Hematopoietic multipotent progenitor cell (in vitro differentiated cells): Measurements from ENCODE around the gene ARAP1. TPM values are rescaled to one million over a fixed set of nuclear protein-coding genes. Genes with fewer than 3 reads are reported as not detected.
A peak's percentile ranks its signal among the peaks of the same experiment; 100 is the strongest.

Source experiments
- DNase-seq, 3 donors: peaks; one replicate each; pipeline ENCODE4 v3.0.0-alpha.2; 2011 to 2015; ENCODE audit warnings: low read depth in 2 of 3, low spot score in 2 of 3
- small RNA-seq: library from RNA; depleted of rRNA; stranded (forward); fragments of <200 nt; gene quantifications from one replicate; pipeline ENCODE3, GENCODE V24; 2012
- total RNA-seq: library from RNA; depleted of rRNA; stranded (reverse); fragments of >200 nt; gene quantifications from one replicate; pipeline ENCODE4 v1.2.3, GENCODE V29; 2012

The ARAP1 gene
- total RNA-seq, 1 donor = 148 TPM

DNA sequence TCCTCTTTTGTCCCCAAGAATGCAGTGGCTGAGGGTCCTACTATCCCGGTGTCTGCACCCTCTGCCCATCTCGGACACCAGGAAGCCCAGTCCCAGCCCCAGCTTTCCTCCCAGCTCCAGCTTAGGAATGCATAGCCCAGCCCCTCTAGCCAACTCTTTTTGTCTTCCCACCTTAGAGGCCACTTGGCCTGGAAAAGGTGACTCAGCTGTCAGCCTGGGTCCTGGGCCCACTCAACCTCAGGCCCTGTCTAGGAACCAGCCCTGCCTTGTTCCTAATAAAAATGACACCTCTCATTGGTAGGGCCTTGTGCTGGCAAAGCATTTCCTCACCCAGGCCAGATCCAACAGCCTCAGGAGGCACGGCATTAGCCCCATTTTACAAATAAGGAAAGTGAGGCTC lies 106.2 kb downstream of the ARAP1 start:
- DNase-seq = no peak

DNA sequence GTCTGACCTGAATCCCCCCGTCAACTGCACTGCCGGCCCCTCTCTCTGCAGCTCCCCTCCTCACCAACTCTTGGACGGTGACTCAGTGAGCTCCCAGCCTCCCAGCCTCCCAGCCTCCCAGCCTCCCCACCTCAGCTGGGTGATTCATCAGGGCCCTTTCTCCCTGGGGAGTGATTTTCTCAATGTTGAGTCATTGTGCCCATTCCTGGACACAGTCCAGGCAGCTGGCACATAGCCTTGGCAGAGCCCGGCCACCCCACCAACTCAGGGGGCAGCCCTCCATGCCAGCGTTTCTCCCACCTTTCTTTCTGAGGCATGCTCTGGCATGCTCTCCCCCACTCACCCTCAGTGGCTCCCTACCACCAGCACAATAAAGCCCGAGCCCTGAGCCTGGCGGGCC lies 108.7 kb downstream of the ARAP1 start:
- DNase-seq = peak in 1 of 3 donors; percentile 26

DNA sequence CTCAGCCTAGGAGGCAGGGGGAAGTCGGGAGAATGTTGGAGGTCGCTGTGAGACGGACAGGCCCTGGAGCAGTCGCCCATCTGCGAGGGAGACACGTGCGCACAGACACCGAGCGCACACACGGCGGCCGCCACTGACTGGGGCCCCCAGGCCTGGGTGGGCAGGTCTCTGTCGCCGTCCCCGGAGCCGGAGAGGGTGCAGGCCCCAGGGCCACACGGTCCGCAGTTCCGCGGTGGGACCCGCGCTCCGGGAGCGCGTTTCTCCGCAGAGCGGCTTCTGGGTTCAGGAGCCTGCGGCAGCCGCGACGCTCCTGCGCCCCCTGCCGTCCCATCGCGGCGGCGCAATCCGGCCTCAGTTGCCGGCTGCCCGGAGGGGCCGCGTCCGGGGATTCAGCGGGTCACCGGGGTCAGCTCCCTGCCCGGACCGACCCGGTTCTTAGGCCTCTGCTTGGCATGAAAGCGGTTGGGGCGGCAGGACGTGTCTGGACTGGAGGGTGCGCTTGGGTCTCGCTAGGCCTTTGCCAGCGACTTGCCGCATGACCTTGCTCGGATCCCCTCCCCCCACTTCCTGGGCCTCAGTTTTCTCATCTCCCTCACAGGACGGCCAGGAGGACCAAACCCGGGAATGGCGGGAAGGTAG lies 109.2 kb downstream of the ARAP1 start:
- DNase-seq = peak; percentile 39 to 49 (median 47)

DNA sequence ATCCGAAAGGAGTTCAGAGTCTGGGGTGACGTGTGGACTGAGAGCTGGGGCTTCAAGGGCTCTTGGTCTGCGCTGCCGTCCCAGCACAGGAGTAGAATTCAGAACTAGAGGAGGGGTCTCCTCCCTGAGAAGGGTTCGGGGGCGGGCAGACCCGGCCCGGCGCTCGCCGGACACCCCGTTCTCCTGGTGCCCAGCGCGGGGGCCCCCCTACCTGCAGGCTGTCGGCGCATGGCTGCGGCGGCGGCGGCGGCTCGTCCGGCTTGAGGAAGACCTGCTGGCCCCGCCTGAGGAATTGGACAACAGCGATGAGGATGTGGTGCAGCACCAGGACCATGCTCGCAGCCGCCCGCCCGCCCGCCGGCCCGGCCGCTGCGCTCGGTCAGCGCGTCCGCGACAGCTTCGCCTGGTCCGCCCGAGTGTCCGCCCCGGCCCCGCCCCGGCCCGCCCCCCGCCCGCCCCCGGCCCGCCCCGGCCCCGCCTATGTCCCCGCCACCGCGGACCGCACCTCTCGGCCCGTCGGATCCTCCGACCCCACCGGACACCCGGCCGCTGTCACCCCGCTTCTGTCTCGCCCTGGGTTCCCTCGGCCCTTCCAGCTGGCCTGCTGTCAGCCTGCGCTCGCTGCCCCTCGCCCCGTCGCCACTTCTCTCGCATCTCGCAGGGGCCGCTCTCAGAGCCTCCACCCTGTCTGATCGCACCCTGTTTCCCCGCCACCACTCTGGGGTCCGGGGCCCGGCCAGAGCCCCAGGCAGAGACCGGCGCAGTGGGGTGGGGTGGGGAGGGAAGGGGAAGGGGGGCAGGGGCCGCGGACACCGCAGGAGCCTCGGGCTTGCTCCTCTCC lies 109.9 kb downstream of the ARAP1 start:
- peak in 1 of 3 donors; percentile 12 for DNase-seq

DNA sequence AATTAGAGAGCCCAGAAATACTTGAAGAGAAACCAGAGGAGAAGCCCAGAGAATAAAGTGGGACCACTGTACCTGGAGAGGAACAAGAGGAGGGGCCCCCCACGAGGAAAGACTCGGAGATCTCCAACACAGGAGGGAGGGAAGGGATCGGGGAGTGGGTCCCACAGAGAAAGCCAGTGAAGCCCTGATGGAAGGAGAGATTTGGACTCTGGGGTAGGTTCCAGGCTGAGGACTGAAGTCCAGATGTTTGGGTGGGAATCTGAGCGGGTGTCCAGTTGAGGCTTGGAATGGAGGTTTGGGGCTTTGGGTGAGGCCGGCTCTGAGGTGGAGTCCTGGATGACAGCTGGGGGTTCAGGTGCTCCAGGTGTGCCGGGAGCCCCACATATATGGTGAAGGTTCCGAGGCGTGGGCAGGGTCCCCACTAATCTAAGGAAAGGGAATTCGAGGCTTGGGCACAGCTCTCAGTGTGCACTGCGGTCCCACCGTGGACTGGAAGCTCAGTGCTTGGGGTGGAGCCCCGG lies 110.6 kb downstream of the ARAP1 start:
- no peak for DNase-seq

DNA sequence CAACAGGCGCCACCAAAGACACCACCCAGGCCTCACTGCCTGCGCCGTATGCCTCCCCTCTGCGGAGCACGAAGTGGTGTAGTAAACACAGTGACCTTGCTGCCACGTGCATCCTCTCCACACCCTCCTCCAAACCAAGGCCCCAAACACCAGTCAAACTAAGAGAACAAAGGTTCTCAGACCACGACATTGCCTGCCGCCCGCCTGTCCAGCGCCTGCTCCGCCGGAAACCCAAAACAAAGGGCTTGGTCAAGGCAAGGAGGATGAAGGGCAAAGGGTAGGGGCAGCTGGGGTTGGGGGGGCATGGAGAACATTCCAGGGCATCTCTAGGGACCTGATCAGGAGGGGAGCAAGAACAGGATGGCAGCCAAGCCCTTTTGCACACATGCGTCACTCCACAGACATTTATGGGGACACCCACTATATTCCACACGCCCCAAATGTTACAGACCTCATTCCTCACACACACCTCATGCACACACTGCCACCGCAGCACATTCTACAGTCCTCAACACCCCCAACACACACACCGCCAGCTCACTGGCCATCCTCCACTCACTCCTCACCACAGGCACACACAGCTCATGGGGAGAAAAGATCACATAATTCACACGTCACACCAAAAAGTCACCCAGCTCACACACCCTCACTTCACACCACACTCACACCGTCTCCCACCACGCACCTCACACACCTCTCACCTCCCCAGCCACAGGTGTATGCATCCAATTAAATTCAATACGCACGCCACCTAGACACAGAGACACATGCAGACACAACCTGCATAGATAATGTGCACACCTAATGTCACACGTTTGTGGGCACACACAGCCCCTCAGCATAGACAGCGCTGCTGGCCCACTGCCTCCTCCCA lies 112.5 kb downstream of the ARAP1 start:
- no peak for DNase-seq

DNA sequence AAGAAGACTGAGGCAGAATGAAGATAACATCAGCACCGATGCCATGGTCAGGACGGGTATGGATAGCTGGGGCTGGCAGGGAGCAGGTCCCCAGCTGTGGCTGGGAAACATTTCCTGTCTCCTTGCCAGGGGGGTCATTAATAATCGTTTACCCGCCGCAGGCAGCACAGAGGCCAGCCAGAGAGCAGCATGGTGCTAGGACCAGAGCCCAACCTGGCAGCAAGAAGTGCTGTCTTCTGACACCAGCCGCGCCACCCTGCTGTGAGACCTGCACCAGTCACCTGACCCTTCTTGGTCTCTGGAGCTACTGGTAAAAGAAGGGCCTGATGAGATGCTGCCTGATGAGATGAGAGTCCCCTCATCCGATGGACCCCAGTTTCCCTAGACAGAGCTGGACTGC lies 114.3 kb downstream of the ARAP1 start:
- no peak for DNase-seq

DNA sequence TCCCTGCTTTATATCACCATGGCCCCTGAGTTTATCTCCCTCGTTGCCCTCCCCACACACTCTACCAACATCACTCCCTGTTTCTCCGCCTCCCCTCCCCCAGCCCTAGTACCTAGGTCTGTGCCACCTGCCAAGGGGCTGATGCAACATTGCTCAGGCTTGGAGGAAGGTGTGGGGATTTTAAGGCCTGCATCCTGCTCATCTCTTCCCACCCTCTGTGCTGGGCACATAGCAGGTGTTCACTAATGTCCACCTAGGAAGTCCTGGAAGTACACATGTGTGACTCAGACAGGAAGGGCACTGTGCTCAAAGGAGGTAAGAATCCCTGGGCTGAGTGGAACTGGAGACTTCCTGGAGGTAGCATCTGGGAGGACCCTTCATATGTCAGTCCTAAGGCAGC lies 115.0 kb downstream of the ARAP1 start:
- no peak for DNase-seq

DNA sequence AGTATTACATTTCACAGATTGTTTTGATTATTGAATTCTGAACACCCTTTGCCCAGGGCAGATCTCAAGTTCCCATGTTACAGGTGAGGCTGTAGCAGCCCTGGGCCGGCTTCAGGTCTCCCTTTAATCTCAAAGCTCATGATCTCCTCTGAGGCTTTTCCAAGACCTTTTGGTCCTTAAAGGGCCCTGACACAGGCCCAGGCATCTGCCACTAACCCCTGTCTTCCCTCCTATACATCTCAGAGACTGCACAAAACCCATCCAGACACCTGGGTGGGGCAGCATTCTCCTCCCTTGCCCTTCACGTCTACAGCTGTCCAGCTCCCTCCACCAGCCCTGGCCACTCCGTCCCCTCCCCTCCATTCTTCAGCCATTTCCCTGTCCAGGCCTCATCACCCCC lies 115.8 kb downstream of the ARAP1 start:
- DNase-seq = no peak

DNA sequence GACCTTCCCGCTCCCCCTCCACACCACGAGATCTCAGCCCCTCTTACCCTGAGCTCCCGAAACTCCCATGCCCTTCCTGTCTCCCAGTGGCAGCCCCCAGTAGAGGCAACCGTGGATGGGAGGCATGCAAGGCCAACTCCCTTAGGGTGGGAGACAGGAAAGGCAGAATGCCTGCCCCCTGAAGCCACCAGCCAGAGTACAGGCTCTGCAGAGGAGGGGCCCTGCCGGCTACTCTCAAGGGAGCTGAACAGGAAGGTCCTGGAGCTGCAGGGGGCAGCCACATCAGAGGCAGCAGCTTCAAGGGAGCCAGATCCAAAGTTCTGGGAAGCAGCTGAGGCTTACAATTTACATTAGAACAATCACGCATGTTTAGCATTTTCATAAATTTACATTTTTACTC lies 116.3 kb downstream of the ARAP1 start:
- DNase-seq = no peak

DNA sequence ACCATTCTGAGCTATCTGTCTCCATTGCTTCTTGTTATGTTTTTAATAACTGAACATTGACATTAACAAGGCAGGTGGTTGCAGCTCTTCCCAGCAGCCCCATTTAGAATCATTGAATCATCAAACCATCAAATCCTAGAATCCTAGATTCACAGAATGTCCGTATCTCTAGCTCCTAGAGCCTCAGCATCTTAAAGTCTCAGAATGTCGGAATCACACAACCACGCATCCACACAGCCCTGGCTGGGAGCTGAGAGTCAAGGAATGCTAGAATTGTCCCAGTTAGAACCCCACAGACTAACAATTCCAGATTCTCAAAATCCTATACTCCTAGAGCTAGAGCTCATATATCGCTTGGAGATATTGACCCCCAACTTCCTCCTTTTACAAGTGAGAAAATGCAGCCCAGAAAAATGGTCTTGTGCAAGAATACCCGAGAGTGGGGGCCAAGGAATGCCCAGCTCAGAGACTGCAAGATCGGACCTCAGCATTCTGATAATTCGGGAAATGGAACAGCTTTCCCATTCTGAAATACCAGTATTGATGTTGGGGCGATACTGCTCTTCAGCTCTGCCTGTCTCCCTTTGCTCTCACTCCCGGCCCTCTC lies 116.8 kb downstream of the ARAP1 start:
- no peak for DNase-seq

Small RNAs within 50 kb of the gene (small RNA-seq; reads per million reads assigned to genes)
- gene MIR4692 = not detected
- gene RF00019 = not detected

Other genes starting within 250 kb of the ARAP1 start
- 1.3 TPM for gene PDE2A, start 78.0 kb downstream of the ARAP1 start, total RNA-seq
- gene STARD10, start 41.6 kb upstream of the ARAP1 start, total RNA-seq = 34.7 TPM
- 88.9 TPM for gene ATG16L2, start 62.0 kb upstream of the ARAP1 start, total RNA-seq